Fibroblast of peridontal ligament (primary cell): ENCODE results near the gene CDIPT.
"Not testable (repeated sequence)": the region's sequence is repeated elsewhere in the genome, so short reads cannot be mapped to it uniquely, and the experiment has no call there.

ENCODE experiments used
- DNase-seq: peaks from one replicate; pipeline ENCODE4 v3.0.0-alpha.2; 2010; ENCODE audit errors: extremely low read depth

The CDIPT gene

DNA sequence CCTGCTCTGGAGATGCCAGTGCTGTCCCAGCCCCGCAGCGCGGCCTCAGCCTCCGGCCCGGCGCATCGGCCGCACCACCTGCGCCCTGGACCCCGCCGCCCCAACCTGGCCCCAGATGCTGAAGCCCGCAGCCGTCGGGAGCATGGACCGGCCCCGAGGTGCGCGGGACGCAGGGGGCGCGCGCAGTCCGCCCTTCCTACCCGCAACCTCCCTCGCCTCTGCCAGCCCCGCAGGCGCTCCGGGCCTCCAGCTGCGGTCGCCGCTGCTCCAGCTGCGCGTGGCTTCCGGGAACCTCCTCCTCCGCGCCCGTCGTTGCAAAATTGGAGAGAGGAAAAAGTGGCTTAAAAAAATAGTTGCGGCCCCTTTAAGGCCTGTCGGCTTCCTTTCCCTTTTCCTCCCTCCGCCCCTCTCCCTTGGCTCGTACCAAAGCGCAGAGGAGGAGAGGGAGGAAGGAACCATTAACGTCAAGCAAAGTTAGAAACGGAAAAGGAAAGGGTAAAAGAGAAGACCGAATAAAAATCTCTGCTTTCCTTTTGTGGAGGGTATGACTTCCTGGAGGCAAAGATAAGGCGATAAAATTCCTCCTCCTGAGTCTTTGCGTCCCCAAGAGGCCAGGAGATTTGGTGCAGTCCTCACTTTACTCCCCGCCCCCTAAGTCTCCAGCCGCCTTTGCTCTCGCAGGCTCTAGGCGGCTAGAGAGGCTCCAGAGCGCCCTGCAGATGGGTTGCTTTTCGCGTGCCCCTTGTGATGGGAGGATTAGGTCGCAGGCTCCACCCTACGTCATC lies at the start of gene CDIPT:
Gene CDIPT (minus strand): TSS at position 343 of the 785 bp plus-strand sequence. CDS start 369 bp downstream, outside the sequence.
- DNase-seq: peak; percentile 98

DNA sequence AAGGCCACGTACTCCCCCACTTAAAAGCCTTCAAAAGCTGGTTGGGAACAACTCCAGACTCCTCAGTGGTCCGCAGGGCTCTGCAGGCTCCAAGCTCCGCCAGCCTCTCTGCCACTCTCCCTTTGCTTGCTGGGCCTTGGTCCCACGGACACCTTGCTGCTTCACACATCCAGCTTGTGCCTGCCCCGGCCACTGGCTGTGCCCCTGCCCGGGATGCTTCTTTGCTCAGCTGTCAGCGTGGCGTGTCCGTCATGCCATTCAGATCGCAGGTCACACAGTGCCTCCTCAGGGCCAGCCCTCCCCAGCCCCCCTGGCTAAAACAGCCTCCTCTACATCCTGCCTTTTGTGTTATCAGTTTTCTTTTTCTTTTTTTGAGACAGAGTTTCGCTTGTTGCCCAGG lies 49.1 kb upstream of the CDIPT start:
- DNase-seq: no peak

GRCh38 chr16:29911676-29912010 lies 48.6 kb upstream of the CDIPT start:
- no peak for DNase-seq

GRCh38 chr16:29910819-29911675 lies 48.0 kb upstream of the CDIPT start:
- no peak for DNase-seq

DNA sequence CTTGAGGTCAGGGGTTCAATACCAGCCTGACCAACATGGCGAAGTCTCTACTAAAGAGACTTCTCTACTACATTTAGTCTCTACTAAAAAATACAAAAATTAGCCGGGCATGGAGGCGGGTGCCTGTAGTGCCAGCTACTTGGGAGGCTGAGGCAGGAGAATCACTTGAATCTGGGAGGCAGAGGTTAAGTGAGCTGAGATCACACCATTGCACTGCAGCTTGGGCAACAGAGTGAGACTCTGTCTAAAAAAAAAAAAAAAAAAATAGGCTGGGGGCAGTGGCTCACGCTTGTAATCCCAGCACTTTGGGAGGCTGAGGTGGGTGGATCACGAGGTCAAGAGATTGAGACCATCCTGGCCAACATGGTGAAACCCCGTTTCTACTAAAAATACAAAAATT lies 46.8 kb upstream of the CDIPT start:
- DNase-seq: not testable (repeated sequence)

GRCh38 chr16:29909391-29909790 lies 46.4 kb upstream of the CDIPT start:
- peak; percentile 77 for DNase-seq

DNA sequence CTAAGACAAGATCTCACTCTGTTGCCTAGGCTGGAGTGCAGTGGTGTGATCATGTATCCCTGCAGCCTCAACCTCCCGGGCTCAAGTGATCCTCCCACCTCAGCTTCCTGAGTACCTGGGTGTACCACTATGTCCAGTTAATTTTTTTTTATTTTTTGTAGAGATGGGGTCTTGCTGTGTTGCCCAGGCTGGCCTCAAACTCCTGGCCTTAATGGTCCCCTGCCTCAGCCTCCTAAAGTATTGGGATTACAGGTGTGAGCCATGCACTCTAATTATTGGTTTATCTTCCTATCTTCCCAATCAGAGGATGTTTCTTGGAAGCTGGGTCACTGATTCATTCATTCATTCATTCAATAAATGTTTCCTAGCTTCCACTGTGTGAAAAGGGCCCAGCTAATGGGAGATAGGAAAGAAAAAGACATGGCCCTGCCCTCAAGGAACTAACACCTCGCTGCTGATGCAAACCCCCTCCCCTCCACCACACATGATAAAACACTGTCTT lies 45.7 kb upstream of the CDIPT start:
- DNase-seq: no peak

GRCh38 chr16:29907973-29908372 lies 44.9 kb upstream of the CDIPT start:
- no peak for DNase-seq

GRCh38 chr16:29906520-29907244 lies 43.7 kb upstream of the CDIPT start:
- no peak for DNase-seq

DNA sequence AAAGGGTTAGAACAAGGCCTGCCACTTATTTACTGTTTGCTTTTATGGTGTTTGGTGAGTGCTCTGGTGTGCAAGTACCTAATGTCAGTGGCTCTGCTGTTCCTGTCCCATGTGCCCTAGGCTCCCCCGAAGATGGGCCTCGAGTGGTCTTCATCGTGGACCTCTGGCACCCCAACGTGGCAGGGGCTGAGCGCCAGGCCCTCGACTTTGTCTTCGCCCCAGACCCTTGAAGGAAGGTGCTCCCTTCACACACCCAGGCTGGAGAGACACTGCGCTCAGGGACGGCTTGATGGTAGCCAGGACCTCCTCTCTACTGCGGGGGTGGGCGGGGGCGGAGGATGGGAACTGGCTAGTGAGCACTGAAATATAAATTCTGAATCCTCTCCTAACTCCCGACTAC lies 42.6 kb upstream of the CDIPT start:
- no peak for DNase-seq

- DNase-seq: no peak
Observed at GRCh38 chr16:29904947-29905346, 41.9 kb upstream of the CDIPT start.

DNA sequence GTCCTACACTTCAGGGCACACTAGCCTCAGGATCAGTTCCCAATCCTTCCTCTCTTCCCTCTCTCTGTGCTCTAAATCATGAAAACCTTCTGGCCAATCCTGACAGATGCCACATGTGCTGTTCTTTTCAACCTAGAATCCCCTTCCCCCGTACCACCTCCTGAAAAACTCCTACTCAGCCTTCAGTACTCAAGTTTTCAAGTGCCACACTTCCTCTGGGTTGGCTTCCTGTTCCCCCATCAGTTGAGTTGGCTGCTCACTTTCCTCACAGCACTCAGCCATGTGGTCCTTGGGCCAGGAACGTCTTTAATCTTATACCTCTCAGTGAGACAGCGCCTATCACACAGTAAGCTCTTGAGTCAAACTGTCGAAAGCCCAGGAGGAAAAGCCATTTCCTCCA lies 40.6 kb upstream of the CDIPT start:
- DNase-seq: no peak

DNA sequence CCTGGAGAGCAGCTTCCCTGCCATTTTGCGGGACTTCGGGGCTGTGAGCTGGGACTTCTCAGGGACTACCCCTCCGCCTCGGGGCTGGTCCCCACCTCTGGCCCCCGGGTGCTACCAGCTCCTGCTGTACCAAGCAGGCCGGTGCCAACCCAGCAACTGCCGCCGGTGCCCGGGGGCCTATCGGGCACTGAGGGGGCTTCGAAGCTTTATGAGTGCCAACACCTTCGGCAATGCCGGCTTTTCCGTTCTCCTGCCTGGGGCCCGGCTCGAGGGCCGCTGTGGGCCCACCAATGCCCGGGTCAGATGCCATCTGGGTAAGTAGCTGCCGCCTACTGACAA lies 38.5 kb upstream of the CDIPT start:
- DNase-seq: no peak

DNA sequence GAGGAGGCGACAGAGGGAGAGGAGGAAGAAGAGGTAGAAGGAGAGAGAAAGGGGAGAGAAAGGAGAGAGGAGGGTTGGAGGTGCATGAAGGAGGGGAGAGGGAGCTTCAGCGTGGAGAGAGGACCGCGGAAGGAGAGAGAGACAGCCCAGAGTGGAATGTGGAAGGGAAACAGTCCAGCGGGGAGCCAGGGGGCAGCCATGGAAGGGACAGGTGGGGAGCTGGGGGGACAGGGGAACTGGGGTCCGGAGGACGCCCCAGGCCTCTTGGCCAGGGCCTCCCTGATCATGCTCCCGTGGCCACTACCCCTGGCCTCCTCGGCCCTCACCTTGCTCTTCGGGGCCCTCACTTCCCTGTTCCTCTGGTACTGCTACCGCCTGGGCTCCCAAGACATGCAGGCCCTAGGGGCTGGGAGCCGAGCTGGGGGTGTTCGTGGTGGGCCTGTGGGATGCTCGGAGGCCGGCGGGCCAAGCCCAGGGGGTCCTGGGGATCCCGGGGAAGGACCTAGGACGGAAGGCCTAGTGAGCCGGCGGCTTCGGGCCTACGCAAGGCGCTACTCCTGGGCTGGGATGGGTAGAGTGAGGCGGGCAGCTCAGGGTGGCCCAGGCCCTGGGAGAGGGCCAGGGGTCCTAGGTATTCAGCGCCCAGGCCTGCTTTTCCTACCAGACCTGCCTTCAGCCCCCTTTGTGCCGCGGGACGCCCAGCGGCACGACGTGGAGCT lies 38.0 kb upstream of the CDIPT start:
- DNase-seq: peak; percentile 4

DNA sequence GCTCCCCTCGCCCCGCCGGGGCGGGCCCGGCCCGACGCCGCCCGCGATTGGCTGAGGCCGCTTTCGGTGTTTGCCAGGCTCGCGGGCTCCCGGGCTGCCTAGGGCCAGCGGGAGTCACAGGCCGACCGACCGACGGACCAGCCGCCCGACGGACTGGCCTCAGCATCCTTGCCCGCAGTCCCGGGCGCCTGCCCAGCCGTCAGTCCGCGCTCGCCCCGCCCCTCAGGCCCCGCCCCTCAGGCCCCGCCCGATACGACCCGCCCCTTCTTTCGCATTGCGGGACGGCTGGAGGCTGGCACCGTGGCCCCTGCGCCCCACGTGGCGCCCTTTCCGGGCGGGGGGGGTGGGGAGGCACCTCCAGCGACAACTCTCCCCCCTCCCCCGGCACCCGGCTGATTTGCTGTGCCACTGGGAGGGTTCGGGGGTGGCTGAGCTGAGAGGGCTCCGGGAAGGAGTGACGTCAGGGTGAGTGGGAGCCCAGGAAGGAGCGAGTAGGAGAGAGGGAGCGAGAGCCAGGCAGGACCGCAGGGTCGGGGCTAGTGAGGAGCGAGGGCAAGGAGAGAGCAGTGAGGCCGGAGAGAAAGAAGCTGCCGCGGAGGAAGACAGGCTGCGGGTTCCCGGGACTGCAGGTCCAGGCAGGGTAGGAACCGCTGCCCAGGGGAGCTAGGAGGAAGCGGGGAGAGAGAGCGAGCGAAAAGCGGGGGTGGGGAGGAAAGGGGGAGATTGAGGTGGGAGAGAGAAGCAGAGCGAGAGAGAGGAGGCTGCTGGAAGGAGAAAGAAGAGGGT lies 37.3 kb upstream of the CDIPT start, which contains the start of gene ASPHD1:
Gene ASPHD1 (plus strand): TSS at position 387 of the 786 bp plus-strand sequence. CDS start 484 bp downstream, outside the sequence.
- DNase-seq: peak; percentile 80

DNA sequence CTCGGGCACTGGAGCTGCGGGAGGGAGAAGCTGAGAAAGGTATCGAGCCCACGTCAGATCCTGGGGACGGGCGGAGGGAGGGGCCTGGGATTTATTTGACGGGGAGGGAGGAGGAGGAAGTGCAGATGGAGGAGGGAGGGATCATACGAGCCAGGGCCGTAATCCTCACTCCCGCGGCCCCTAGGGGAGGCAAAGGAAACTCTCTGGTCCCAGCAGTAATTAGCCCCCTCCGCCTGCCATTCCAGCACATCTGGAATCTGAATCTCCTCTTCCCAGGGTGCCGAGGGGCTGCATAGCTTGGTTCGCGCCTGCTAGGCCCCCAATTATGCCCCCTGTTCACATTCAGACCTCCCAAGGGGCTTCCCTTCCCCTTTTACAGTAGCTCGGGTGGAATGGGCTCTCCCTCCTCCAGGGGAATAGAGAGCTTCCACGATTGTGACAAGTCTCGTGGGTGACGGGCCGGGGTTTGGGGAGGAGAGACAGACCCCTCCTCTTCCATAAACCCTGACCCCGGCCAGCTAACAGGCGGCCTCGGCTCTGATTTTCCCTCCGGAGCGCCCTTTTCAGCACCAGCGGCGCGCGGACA lies 36.6 kb upstream of the CDIPT start, which contains the start of gene SEZ6L2:
Gene SEZ6L2 (minus strand): TSS at position 35 of the 586 bp plus-strand sequence. CDS start 531 bp downstream, outside the sequence.
- DNase-seq: peak; percentile 86

- DNase-seq: no peak
Observed at GRCh38 chr16:29898804-29899515, 35.9 kb upstream of the CDIPT start.

- DNase-seq: no peak
Observed at GRCh38 chr16:29898135-29898803, 35.2 kb upstream of the CDIPT start.

DNA sequence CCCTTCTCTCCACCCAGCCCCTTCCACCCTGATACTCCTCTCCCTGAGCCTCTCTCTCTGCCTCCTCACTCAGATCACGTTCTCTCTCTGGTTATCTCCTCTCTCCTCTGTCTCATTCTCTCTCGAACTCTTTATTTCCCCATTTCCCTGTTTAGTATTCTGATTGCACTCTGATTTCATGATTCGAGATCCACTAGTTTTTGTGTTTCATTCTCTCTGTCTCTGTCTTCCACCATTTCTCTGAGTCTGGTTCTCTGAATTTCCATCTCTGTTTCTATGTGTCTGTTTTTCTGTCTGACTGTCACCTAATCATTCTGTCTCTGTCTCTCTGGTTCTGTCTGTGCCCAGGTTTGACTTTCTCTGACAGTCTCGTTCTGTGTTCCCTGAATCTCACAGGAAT lies 34.3 kb upstream of the CDIPT start:
- no peak for DNase-seq
